Adipocyte (in vitro differentiated cells): Measurements from ENCODE around the gene MPND.
"Not testable (repeated sequence)": the region's sequence is repeated elsewhere in the genome, so short reads cannot be mapped to it uniquely, and the experiment has no call there.

Experiments used
- DNase-seq: peaks from one replicate; pipeline ENCODE4 v3.0.0-alpha.2; 2015; ENCODE audit warnings: low read depth
- H3K27me3 ChIP-seq: replicated peaks from 2 replicates; pipeline ENCODE4 v1.7.0; 2013; ENCODE audit warnings: mild to moderate bottlenecking, low read length, moderate library complexity; ENCODE audit not compliant: control insufficient read depth, insufficient read depth
- H3K36me3 ChIP-seq: 2 replicates; pipeline ENCODE4 v1.7.0; 2013; ENCODE audit warnings: low read length, mild to moderate bottlenecking, moderate library complexity; ENCODE audit not compliant: control insufficient read depth, insufficient read depth, severe bottlenecking
- H3K4me1 ChIP-seq: 2 replicates; pipeline ENCODE4 v1.7.0; 2013; ENCODE audit warnings: mild to moderate bottlenecking, low read length, moderate library complexity; ENCODE audit not compliant: control insufficient read depth, insufficient read depth
- H3K4me3 ChIP-seq: 2 replicates; pipeline ENCODE4 v1.7.0; 2013; ENCODE audit warnings: mild to moderate bottlenecking, low read length, moderate library complexity
- H3K9ac ChIP-seq: 2 replicates; pipeline ENCODE4 v1.7.0; 2013; ENCODE audit warnings: mild to moderate bottlenecking, low read length, moderate library complexity
- H3K9me3 ChIP-seq: 2 replicates; pipeline ENCODE4 v1.7.0; 2013; ENCODE audit warnings: mild to moderate bottlenecking, low read length, moderate library complexity; ENCODE audit not compliant: control insufficient read depth

The MPND gene

DNA sequence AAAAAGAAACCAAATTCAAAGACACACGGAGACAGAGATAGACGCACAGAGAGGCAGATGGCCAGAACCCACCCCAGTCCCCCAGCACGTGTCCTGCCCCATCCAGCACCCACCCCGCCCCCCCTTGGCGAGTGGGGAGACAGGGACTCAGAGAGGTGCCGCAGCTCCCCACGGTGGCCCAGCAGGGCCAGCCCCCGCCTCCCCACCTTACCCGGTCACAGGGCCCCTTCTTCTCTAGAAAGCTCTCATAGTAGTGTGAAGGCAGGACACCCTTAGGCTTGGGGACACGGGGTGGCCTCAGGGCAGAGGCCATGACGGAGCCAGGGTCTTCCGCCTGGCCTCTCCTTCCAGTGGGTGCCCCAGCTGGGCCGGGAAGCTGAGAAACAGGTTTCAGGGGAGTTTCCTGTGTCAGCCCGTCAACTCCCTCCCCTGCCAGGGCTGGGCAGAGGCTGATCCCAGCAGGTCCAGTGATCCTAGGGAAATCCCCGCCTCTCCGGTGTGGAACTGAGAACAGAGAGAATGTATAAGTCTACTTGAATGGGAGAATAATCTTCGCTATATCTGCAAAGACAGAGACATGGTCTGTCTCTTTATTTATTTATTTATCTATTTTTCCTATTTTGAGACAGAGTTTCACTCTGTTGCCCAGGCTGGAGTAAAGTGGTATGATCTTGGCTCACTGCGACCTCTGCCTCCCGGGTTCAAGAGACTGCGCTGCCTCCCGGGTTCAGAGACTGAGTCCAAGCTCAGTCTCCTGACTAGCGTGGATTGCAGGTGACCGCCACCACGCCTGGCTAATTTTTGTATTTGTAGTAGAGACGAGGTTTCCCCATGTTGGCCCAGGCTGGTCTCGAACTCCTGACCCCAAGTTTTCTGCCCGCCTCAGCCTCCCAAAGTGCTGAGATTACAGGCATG, 4.7 kb upstream of the MPND start, which contains the start of gene STAP2:
STAP2 (minus strand) TSS at position 387 of the 915 bp plus-strand sequence; CDS start at position 313, 74 bp downstream.
- no peaks in the 10 kb centered on the region for H3K27me3 ChIP-seq
- peak within 1 kb of the TSS; percentile 83 for H3K9ac ChIP-seq
- peaks cover 10% of the 10 kb centered on the region for H3K4me1 ChIP-seq
- peak within 1 kb of the TSS; percentile 81 for H3K4me3 ChIP-seq
- DNase-seq, result no peak
- no peaks in the 10 kb centered on the region for H3K36me3 ChIP-seq
- no peaks in the 10 kb centered on the region for H3K9me3 ChIP-seq

DNA sequence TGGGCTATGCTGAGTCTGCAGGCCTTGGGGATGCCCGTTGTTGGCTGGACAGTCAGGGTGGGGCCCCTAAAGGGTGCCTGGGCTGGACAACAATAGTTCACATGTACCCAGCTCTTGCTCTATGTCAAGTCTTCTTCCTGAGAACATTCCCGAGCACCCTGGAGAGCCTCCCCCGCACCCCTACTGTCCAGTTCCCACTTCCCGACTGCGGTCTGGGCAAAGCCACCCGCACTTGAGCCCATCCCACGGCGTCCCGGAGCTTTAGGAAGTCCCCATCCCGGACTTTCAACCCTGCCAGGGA, 1.1 kb upstream of the MPND start:
- peak overlapping the region; percentile 83 for H3K4me3 ChIP-seq
- peak overlapping the region; percentile 87 for H3K9ac ChIP-seq
- H3K9me3 ChIP-seq, result no peaks in the 10 kb centered on the region
- peaks cover 16% of the 10 kb centered on the region for H3K4me1 ChIP-seq
- H3K36me3 ChIP-seq, result no peaks in the 10 kb centered on the region
- DNase-seq, result no peak
- no peaks in the 10 kb centered on the region for H3K27me3 ChIP-seq

DNA sequence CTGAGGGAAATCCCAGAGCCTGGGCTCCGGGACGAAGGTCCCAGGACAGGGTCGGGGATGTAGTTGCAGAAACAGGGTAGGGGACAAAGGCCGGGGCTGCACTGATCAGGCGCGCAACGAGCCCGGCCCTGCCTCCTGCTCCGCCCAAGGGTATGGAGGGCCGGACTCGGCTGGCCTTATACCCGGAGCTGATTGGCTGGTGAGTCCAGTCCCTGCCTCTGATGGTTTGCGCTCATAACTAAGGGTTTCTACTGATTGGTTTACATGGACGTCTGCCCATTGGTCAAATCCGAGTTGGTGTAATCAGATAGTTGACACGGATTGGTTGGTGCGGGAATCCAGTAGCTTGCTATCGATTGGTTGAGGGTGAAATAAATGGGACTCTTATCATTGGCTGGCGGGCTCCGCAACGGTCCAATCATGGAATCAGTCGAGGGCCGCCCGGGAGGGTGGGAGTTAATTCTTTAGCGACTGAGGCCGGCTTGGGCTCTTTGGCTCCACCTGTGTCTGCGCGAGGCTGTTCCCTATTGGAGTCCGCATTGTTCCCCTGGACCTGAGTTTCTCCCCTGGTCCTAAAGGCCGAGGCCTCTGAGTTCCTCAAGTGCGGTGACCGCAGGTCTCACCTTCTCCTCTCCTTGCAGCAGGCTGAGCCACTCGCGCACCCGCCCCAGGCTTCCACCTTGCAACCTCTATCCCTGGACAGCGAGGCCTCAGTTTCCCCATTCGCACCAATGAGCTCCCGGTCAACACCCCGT, 570 bp upstream of the MPND start:
- peak overlapping the region; percentile 97 for H3K4me3 ChIP-seq
- DNase-seq, result peak; percentile 100
- H3K36me3 ChIP-seq, result no peaks in the 10 kb centered on the region
- H3K27me3 ChIP-seq, result no peaks in the 10 kb centered on the region
- peak overlapping the region; percentile 87 for H3K9ac ChIP-seq
- no peaks in the 10 kb centered on the region for H3K9me3 ChIP-seq
- peaks cover 15% of the 10 kb centered on the region for H3K4me1 ChIP-seq

DNA sequence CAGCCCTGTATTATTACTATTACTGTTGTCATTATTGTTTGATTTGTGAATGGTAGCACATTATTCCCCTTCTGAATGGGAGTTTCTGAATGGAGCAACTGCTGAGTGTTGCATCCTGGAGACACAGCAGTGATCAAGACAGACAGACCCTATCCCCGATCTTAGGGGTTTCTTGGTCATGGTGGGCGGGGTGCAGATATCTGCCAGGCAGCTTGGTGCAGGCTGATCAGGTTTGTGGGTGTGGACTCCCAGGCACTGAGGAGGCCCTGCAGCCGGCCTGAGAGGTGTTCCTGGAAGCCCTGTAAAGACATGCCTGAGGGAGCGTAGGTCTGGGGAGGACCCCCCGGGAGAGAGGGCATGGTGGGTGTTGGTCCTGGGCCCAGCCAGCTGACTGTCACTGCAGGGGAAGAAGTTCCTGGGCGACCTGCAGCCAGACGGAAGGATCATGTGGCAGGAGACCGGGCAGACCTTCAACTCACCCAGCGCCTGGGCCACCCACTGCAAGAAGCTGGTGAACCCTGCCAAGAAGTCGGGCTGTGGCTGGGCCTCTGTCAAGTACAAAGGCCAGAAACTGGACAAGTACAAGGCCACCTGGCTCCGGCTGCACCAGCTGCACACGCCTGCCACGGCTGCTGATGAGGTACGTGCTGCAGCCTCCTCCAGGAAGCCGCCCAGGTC, 2.1 kb downstream of the MPND start:
- Histone ChIP-seq H3K36me3 (no peaks in the 10 kb centered on the region), H3K9me3 (no peaks in the 10 kb centered on the region), H3K9ac (no peak overlapping the region), H3K4me3 (no peak overlapping the region), H3K4me1 (peaks cover 11% of the 10 kb centered on the region), H3K27me3 (no peaks in the 10 kb centered on the region)
- DNase-seq, result no peak

DNA sequence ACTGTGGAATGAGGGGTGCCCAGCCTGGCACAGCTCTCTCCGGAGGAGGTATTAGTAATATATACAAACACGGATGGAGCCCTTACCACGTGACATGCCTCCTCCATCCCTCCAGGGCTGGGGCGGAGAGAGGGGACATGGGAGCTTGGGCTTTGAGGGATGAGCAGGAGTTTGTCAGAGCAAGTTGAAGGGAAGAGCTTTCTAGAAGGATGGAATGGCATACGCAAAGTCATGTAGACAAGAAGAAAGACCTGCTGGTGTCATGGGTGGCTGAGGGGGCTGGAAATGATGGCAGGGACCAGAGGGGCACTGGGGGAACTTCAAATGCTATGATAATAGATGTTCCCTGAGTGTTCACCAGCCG, 2.6 kb downstream of the MPND start:
- Histone ChIP-seq H3K9me3 (no peaks in the 10 kb centered on the region), H3K27me3 (no peaks in the 10 kb centered on the region), H3K4me1 (peaks cover 11% of the 10 kb centered on the region), H3K4me3 (no peak overlapping the region), H3K9ac (no peak overlapping the region), H3K36me3 (no peaks in the 10 kb centered on the region)
- no peak for DNase-seq

DNA sequence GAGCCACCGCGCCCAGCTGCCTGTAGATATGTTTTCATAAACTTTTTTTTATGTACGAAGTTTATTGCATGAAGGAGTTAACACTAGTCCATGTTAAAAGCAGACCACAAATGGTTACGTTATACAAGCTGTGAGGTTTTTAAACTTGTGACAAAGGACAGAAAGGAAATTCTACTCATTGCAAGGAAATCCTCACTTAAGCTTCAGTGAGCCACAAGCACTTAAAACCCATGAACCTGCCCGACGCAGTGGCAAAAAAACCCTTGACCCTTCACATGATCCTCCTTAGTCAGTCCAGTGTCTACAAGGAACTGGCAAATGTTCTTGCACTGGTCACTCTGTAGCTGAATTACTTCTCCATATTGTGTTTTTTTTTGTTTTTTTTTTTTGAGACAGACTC, 4.2 kb downstream of the MPND start:
- H3K27me3 ChIP-seq, result no peaks in the 10 kb centered on the region
- no peak for DNase-seq
- H3K9ac ChIP-seq, result no peak overlapping the region
- H3K4me3 ChIP-seq, result no peak overlapping the region
- no peaks in the 10 kb centered on the region for H3K9me3 ChIP-seq
- peaks cover 6% of the 10 kb centered on the region for H3K4me1 ChIP-seq
- no peaks in the 10 kb centered on the region for H3K36me3 ChIP-seq

DNA sequence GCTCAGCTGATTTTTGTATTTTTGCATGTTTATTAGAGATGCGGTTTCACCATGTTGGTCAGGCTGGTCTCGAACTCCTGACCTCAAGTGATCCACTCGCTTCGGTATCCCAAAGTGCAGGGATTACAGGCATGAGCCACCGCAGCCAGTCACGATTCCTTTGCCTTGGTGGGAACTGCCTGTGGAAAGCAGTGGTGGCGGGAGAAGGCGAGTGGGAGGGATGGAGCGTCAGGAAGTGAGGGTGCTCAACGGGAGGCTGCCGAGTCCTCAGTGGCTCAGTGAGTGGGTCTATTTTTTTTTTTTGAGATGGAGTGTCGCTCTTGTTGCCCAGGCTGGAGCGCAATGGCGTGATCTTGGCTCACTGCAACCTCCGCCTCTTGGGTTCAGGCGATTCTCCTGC, 5.9 kb downstream of the MPND start:
- H3K36me3 ChIP-seq, H3K4me1 ChIP-seq, H3K4me3 ChIP-seq, H3K9ac ChIP-seq, H3K27me3 ChIP-seq, H3K9me3 ChIP-seq, DNase-seq: not testable (repeated sequence)

DNA sequence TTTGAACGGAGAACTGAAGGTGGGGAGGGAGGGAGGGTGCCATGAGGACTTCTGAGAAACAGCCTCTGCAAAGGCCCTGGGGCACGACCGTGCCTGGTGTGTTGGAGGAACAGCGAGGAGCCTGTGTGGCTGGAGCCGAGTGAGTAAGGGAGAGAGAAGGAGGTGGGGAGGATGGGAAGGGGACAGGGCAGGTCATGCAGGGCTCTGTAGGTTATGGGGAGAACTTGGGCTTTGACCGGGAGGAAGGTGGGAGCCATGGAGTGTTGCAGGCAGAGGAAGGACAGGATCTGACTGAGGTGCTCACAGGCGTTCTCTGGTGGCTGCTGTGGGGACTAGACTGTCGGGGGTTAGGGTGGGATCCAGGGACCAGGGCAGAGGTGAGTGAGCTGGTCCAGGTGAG, 6.7 kb downstream of the MPND start:
- DNase-seq, result no peak
- no peak overlapping the region for H3K4me3 ChIP-seq
- H3K9ac ChIP-seq, result no peak overlapping the region
- H3K4me1 ChIP-seq, result no peaks in the 10 kb centered on the region
- H3K27me3 ChIP-seq, result no peaks in the 10 kb centered on the region
- no peaks in the 10 kb centered on the region for H3K9me3 ChIP-seq
- no peaks in the 10 kb centered on the region for H3K36me3 ChIP-seq

DNA sequence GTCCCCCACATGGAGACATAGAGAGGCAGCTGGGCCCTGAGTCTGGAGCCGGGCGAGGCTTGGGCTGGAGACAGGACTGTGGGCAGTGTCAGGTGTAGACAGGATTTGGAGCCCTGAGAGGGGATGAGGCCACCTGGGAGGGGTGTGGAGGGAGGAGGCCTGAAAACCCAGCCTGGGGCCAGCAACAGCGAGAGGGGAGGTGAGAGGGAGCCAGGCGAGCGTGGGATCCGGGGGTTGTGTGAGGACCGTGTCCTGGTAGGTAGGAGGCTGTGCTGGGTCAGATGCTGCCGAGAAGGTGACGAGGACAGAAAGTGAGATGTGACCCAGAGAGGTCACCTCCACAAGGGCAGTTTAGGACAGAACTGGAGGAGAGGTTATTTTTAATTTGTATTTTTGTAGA, 7.4 kb downstream of the MPND start:
- H3K36me3 ChIP-seq, result no peaks in the 10 kb centered on the region
- H3K4me3 ChIP-seq, result no peak overlapping the region
- H3K4me1 ChIP-seq, result no peaks in the 10 kb centered on the region
- DNase-seq, result no peak
- no peaks in the 10 kb centered on the region for H3K9me3 ChIP-seq
- H3K9ac ChIP-seq, result no peak overlapping the region
- H3K27me3 ChIP-seq, result no peaks in the 10 kb centered on the region

DNA sequence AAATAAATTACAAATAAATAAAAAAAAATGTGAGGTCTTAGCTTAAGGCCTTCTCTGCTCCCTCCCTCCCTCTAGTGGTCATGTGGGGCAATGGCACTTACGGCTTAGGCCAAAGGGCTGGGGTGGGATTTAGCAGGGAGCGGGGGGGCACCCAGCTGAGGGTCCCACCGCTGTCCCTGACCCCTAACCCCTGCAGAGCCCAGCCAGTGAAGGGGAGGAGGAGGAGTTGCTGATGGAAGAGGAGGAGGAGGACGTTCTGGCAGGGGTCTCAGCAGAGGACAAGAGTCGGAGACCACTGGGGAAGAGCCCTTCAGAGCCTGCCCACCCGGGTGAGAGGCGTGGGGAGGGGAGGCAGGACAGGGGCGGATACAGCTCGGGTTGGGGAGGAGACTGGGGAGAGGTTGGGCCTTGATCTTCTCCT, 9.3 kb downstream of the MPND start:
- Histone ChIP-seq H3K27me3 (no peaks in the 10 kb centered on the region), H3K9ac (no peak overlapping the region), H3K36me3 (no peaks in the 10 kb centered on the region), H3K4me1 (no peaks in the 10 kb centered on the region), H3K4me3 (no peak overlapping the region), H3K9me3 (no peaks in the 10 kb centered on the region)
- DNase-seq, result peak; percentile 87

DNA sequence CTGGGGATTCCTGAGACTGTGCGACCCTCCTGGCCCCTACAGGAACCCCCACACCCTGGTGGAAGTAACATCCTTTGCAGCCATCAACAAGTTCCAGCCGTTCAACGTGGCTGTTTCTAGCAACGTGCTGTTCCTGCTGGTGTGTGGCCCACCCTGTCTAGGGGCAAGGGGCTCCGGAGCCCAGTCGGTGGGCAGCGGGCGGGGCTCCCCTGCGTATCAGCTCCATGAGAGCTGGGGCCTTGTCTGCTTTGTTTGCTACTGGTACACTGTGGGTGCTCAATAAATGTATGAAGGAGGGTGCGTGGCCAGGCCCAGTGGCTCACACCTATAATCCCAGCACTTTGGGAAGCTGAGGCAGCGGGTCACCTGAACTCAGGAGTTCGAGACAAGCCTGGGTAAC, 10.9 kb downstream of the MPND start:
- H3K36me3 ChIP-seq, result peaks cover 2% of the 10 kb centered on the region
- H3K4me3 ChIP-seq, result no peak overlapping the region
- no peak overlapping the region for H3K9ac ChIP-seq
- no peak for DNase-seq
- no peaks in the 10 kb centered on the region for H3K4me1 ChIP-seq
- no peaks in the 10 kb centered on the region for H3K27me3 ChIP-seq
- no peaks in the 10 kb centered on the region for H3K9me3 ChIP-seq
